Ureter (tissue), 1 donor: ENCODE data around the gene MCM5. TPM values are rescaled to one million over a fixed set of nuclear protein-coding genes. Genes with fewer than 3 reads are reported as not detected.

Source experiments
- DNase-seq: peaks from one replicate; pipeline ENCODE4 v3.0.0-alpha.2; 2020; ENCODE audit warnings: low spot score
- total RNA-seq: library from RNA; stranded (reverse); gene quantifications from one replicate; pipeline ENCODE4 v1.2.4, GENCODE V29; 2023
- donor health status: DM: yes; HTN: yes; CAD: no.

The MCM5 gene
- total RNA-seq, 1 donor from 2014 or later: 27.9 TPM

- DNase-seq: no peak
Measured at GRCh38 chr22:35403356-35403755, 3.4 kb downstream of the MCM5 start.

- no peak for DNase-seq
Measured at GRCh38 chr22:35404176-35404575, 4.2 kb downstream of the MCM5 start.

- DNase-seq: no peak
Measured at GRCh38 chr22:35406443-35406842, 6.5 kb downstream of the MCM5 start.

GRCh38 chr22:35407362-35407761 lies 7.4 kb downstream of the MCM5 start:
- no peak for DNase-seq

- DNase-seq: no peak
Measured at GRCh38 chr22:35409783-35410662, 10.1 kb downstream of the MCM5 start.

GRCh38 chr22:35410663-35411034 lies 10.7 kb downstream of the MCM5 start:
- no peak for DNase-seq

- no peak for DNase-seq
Measured at GRCh38 chr22:35411102-35411501, 11.2 kb downstream of the MCM5 start.

GRCh38 chr22:35413624-35414023 lies 13.7 kb downstream of the MCM5 start:
- no peak for DNase-seq

GRCh38 chr22:35417606-35418005 lies 17.7 kb downstream of the MCM5 start:
- no peak for DNase-seq

- DNase-seq: no peak
Measured at GRCh38 chr22:35418088-35418487, 18.1 kb downstream of the MCM5 start.

GRCh38 chr22:35418731-35419130 lies 18.8 kb downstream of the MCM5 start:
- DNase-seq: no peak

GRCh38 chr22:35419756-35420155 lies 19.8 kb downstream of the MCM5 start:
- DNase-seq: no peak

GRCh38 chr22:35421121-35421520 lies 21.2 kb downstream of the MCM5 start:
- no peak for DNase-seq

GRCh38 chr22:35422145-35422544 lies 22.2 kb downstream of the MCM5 start:
- DNase-seq: no peak

- DNase-seq: no peak
Measured at GRCh38 chr22:35422936-35423335, 23.0 kb downstream of the MCM5 start.

GRCh38 chr22:35424081-35424480 lies 24.1 kb downstream of the MCM5 start:
- no peak for DNase-seq

- no peak for DNase-seq
Measured at GRCh38 chr22:35424761-35425160, 24.8 kb downstream of the MCM5 start.

- no peak for DNase-seq
Measured at GRCh38 chr22:35425546-35425945, 25.6 kb downstream of the MCM5 start.

GRCh38 chr22:35425971-35426800 lies 26.2 kb downstream of the MCM5 start:
- DNase-seq: no peak

GRCh38 chr22:35426801-35427140 lies 26.8 kb downstream of the MCM5 start:
- no peak for DNase-seq

- DNase-seq: peak; percentile 91
Measured at GRCh38 chr22:35430897-35431322, 31.0 kb downstream of the MCM5 start.

- DNase-seq: no peak
Measured at GRCh38 chr22:35431483-35432227, 31.7 kb downstream of the MCM5 start.
